ENCODE measurements around the gene HNRNPC.
"Not testable (repeated sequence)": the region's sequence is repeated elsewhere in the genome, so short reads cannot be mapped to it uniquely, and the experiment has no call there.

HNRNPC gene

DNA sequence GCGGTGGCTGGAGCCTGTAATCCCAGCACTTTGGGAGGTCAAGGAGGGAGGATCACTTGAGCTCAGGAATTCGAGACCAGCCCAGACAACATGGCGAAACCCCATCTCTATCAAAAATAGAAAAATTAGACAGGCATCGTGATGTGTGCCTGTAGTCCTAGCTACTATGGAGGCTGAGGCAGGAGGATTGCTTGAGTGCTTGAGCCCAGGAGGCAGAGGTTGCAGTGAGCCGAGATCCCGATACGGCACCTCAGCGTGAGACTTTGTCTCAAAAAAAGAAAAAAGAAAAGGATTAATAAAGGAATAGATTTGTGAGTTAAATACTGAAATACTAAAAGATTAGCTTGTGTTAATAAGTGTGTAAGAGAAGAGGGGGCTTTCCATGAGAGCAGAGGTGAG lies 40.0 kb upstream of the HNRNPC start:
- TF ChIP-seq, protein P1, sequence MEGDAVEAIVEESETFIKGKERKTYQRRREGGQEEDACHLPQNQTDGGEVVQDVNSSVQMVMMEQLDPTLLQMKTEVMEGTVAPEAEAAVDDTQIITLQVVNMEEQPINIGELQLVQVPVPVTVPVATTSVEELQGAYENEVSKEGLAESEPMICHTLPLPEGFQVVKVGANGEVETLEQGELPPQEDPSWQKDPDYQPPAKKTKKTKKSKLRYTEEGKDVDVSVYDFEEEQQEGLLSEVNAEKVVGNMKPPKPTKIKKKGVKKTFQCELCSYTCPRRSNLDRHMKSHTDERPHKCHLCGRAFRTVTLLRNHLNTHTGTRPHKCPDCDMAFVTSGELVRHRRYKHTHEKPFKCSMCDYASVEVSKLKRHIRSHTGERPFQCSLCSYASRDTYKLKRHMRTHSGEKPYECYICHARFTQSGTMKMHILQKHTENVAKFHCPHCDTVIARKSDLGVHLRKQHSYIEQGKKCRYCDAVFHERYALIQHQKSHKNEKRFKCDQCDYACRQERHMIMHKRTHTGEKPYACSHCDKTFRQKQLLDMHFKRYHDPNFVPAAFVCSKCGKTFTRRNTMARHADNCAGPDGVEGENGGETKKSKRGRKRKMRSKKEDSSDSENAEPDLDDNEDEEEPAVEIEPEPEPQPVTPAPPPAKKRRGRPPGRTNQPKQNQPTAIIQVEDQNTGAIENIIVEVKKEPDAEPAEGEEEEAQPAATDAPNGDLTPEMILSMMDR (IDR thresholded peaks at IDR 0.05) = no peak
- Histone ChIP-seq H3K27ac (no peak overlapping the region), H3K9me3 (no peaks in the 10 kb centered on the region), H3K4me1 (no peaks in the 10 kb centered on the region), H3K36me3 (no peaks in the 10 kb centered on the region), H3K4me3 (peak overlapping the region in 1 of 2 donors; percentile 26), H3K27me3 (peaks cover 0 to 29% of the 10 kb centered on the region in 2 donors)
- no peak for DNase-seq
- intact Hi-C loops (cut with DNase I; ENCODE audit: low total_unique reads) = no loop called here

DNA sequence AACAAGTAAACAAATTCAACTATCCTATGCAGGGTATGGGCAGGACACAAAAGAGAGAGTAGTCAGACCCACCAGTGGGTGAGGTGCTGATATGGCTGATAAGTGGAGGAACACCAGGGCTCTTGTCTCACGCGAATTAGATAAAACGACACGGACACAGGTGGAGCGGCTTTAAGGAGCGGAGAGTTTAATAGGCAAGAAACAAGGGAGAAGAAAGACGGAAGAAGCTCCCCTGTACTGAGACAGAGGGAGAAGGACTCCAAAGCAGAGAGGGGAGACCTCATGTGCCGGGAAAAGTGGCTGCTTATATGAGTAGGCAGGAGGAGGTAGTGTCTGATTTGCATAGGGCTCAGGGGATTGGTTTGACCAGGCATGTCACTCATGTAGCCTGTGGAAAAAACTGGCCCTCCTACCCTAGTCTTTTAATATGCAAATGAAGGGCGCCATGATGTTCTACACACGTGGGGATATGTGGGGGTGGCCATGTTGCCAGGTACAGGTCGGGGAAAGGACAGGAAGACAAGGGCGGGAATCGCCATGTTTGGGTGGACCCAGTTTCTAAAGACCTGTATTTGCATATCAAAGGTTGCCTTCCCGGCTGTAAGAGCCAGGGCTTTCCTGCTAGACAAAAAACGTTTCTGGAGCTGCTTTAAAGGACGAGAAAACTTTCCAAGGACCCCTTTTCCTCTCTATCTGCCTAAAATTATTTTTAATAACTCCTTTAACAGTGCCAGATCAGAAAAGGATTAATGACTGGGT lies 39.4 kb upstream of the HNRNPC start:
- no peaks in the 10 kb centered on the region for H3K9me3 ChIP-seq
- DNase-seq = peak in 1 of 2 donors; percentile 31
- peaks cover 0 to 29% of the 10 kb centered on the region in 2 donors for H3K27me3 ChIP-seq
- TF ChIP-seq, protein P1 (IDR thresholded peaks at IDR 0.05) = no peak
- intact Hi-C loops (cut with DNase I; ENCODE audit: low total_unique reads) = no loop called here
- peak overlapping the region in 1 of 2 donors; percentile 26 for H3K4me3 ChIP-seq
- no peaks in the 10 kb centered on the region for H3K36me3 ChIP-seq
- H3K27ac ChIP-seq = no peak overlapping the region
- H3K4me1 ChIP-seq = no peaks in the 10 kb centered on the region

DNA sequence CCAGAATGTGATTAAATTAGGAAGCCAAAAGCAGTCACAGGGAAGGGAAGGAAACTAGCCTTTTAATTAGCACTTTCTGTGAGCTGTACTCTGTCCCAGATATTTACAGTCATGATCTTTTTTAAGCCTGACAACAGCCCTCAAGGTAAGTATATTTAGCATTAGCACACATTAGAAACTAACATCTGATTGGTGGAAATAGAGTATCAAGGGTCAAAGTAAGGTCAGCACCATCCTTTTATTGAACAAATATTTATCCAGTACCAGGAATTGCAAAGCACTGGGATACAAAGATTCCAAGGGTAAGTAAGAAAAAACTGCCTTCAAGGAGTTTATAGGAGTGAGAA lies 38.9 kb upstream of the HNRNPC start:
- no peak overlapping the region for H3K27ac ChIP-seq
- TF ChIP-seq, protein P1 (IDR thresholded peaks at IDR 0.05) = no peak
- H3K9me3 ChIP-seq = no peaks in the 10 kb centered on the region
- no peak for DNase-seq
- H3K36me3 ChIP-seq = no peaks in the 10 kb centered on the region
- H3K4me3 ChIP-seq = no peak overlapping the region
- peaks cover 0 to 29% of the 10 kb centered on the region in 2 donors for H3K27me3 ChIP-seq
- H3K4me1 ChIP-seq = no peaks in the 10 kb centered on the region
- intact Hi-C loops (cut with DNase I; ENCODE audit: low total_unique reads) = no loop called here

DNA sequence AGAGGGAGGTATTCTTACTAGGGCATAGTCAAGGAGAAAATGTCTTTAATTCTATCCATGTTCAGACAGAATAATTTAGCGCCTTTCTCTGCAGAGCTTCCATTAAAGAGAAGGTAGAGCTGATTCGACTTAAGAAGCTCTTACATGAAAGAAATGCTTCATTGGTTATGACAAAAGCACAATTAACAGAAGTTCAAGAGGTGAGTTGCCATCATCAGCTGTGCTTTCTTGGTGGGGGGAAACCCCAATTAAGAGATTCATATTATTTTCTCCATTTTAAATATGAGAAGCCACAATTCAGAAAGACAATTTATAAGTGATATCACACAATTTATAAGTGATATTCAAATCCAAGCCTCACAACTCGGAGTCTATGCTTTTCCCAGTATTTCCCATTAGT lies 38.4 kb upstream of the HNRNPC start:
- H3K4me1 ChIP-seq = no peaks in the 10 kb centered on the region
- no peaks in the 10 kb centered on the region for H3K36me3 ChIP-seq
- intact Hi-C loops (cut with DNase I; ENCODE audit: low total_unique reads) = no loop called here
- no peak overlapping the region for H3K27ac ChIP-seq
- no peaks in the 10 kb centered on the region for H3K9me3 ChIP-seq
- no peak overlapping the region for H3K4me3 ChIP-seq
- no peak for DNase-seq
- peaks cover 0 to 26% of the 10 kb centered on the region in 2 donors for H3K27me3 ChIP-seq
- TF ChIP-seq, protein P1 (IDR thresholded peaks at IDR 0.05) = no peak

DNA sequence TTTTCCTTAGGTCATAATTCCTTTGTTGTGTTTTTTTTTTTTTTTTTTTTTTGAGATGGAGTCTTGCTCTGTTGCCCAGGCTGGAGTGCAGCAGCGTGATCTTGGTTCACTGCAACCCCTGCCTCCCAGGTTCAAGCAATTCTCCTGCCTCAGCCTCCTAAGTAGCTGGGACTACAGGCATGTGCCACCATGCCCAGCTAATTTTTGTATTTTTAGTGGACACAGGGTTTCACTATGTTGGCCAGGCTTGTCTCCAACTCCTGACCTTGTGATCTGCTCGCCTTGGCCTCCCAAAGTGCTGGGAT lies 33.5 kb upstream of the HNRNPC start:
- DNase-seq; H3K4me1 ChIP-seq; H3K36me3 ChIP-seq; H3K4me3 ChIP-seq; intact Hi-C loops (cut with DNase I; ENCODE audit: low total_unique reads); H3K27ac ChIP-seq; H3K9me3 ChIP-seq: not testable (repeated sequence)
- H3K27me3 ChIP-seq = peaks cover 0 to 31% of the 10 kb centered on the region in 2 donors

DNA sequence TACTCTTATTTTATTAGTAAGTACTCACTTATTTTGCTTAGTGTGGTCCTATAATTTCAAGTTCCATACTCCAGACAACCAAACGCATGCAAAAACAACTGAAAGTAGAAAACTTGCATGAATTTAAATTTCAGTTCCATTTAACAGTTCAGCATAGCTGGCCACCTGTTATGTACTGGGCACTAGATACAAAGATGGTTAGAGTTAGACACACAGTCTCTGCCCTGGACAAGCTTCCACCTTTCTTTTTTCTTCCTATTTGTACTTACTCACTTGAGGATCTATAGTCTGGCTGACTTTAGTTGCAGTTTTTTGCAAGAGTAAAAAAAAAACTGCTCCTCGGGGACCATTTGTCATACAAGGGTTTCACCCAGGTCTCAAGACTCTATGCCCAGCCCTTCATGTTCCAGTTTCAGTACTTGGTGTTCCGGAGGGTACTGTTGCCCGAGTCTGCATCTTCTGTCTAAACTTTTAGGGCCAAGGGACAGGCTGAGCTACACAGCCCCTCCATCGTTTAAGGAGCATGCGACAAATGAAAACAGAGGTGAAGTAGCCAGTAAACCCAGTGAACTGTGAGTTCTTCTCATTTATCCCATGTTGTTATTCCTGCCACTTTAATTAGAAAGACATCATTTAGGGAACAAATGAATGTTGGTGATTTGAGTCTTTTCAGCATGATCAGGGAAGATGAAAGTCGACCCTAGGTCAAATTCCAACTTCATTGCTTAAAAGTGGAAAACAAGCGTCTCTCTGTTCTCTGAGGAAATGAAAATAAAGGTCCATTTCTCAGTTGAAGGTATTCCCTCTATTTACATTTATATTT lies 33.0 kb upstream of the HNRNPC start:
- no peak for DNase-seq
- no peak overlapping the region for H3K4me3 ChIP-seq

More for the DNA sequence above, 33.0 kb upstream of the HNRNPC start:
- Histone ChIP-seq H3K27me3 (peaks cover 0 to 27% of the 10 kb centered on the region in 2 donors), H3K9me3 (no peaks in the 10 kb centered on the region), H3K36me3 (no peaks in the 10 kb centered on the region), H3K4me1 (peaks cover 0 to 6% (median 2%) of the 10 kb centered on the region in 4 donors), H3K27ac (no peak overlapping the region)
- intact Hi-C loops (cut with DNase I; ENCODE audit: low total_unique reads) = no loop called here
- TF ChIP-seq, protein P1 (IDR thresholded peaks at IDR 0.05) = no peak
